NT2/D1 (cell line): ENCODE results near the gene MRPL16.

Experiments
- SUZ12 ChIP-seq: IDR thresholded peaks from 2 replicates; pipeline ENCODE4 v1.6.1; 2011; ENCODE audit not compliant: insufficient read length, insufficient read depth; ENCODE audit errors: extremely low read depth
- YY1 ChIP-seq: IDR thresholded peaks from 2 replicates; pipeline ENCODE4 v1.6.1; 2011; ENCODE audit not compliant: insufficient read length, insufficient read depth
- ZNF274 ChIP-seq: IDR thresholded peaks from 2 replicates; pipeline ENCODE4 v1.6.1; 2011; ENCODE audit warnings: mild to moderate bottlenecking, low read depth, low read length

GRCh38 chr11:59794417-59794816 lies 16.2 kb downstream of the MRPL16 start:
- TF ChIP-seq YY1: no peak
- no peak for TF ChIP-seq ZNF274
- TF ChIP-seq SUZ12: no peak
